ENCODE data around the gene ZC2HC1B. TPM values are rescaled to one million over a fixed set of nuclear protein-coding genes. Genes with fewer than 3 reads are reported as not detected.
"Not testable (repeated sequence)": the region's sequence is repeated elsewhere in the genome, so short reads cannot be mapped to it uniquely, and the experiment has no call there.

ZC2HC1B gene
- total RNA-seq, 1 experiment from 2014 or later: not detected

- ChIA-PET POLR2A (interaction anchor here (0.6 to 1.6 kb wide), 10 partner anchors 15 to 393 kb away, joined by 3 to 7 read pairs (median 4); partner anchors contain the start of genes ADAT2, PEX3, PHACTR2 and SF3B5), CTCF (interaction anchor here (2.0 kb wide), 1 partner anchor 268 kb away, joined by 17 read pairs; no protein-coding TSS in a partner anchor)
- no peaks in the 10 kb centered on the region for H3K27me3 ChIP-seq (replicated peaks; ENCODE audit: control insufficient read depth, insufficient read depth, low read length)
- Mint-ChIP-seq H3K4me1 (ENCODE audit: low read depth, unreplicated experiment) (peaks cover 7% of the 10 kb centered on the region), H3K27me3 (ENCODE audit: insufficient read depth, unreplicated experiment) (no peaks in the 10 kb centered on the region), H3K4me3 (ENCODE audit: unreplicated experiment) (peak overlapping the region; percentile 92), H3K9me3 (ENCODE audit: unreplicated experiment) (no peaks in the 10 kb centered on the region), H3K27ac (ENCODE audit: unreplicated experiment) (peak overlapping the region; percentile 94), H3K36me3 (ENCODE audit: insufficient read depth, unreplicated experiment) (peaks cover 58% of the 10 kb centered on the region)
- H3K9me3 ChIP-seq: no peaks in the 10 kb centered on the region
- no peak for TF ChIP-seq CTCF (IDR thresholded peaks at IDR 0.05; ENCODE audit: insufficient read depth in 1 of 2, low read depth in 1 of 2, low read length in 1 of 2, severe bottlenecking in 1 of 2, unreplicated experiment in 1 of 2)
- DNase-seq: peak in 1 of 2 experiments; percentile 36
- BruUV-seq (replicated peaks): no TSS peak
- H3K4me3 ChIP-seq (ENCODE audit: low read depth, low read length): peak overlapping the region; percentile 78
- H3K36me3 ChIP-seq (ENCODE audit: control insufficient read depth, insufficient read depth, low read length): peaks cover 1% of the 10 kb centered on the region; the same call in 1 of the 2 replicates
- intact Hi-C loops (cut with micrococcal nuclease; ENCODE audit: unreplicated experiment): loop anchor here (1.0 to 5.0 kb wide), 3 partner anchors 98 to 269 kb away; no protein-coding TSS in a partner anchor
- H3K4me1 ChIP-seq: peaks cover 1% of the 10 kb centered on the region; the same call in 1 of the 2 replicates
These were observed 20.6 kb upstream of the ZC2HC1B start for GRCh38 chr6:143843677-143843999.

GRCh38 chr6:143844006-143844405 is 20.3 kb upstream of the ZC2HC1B start:
- BruUV-seq (replicated peaks): no TSS peak
- peaks cover 1% of the 10 kb centered on the region; the same call in 1 of the 2 replicates for H3K36me3 ChIP-seq (ENCODE audit: control insufficient read depth, insufficient read depth, low read length)
- POLR2A ChIA-PET: interaction anchor here (0.5 to 1.6 kb wide), 5 partner anchors 13 to 393 kb away, joined by 3 to 7 read pairs (median 4); partner anchors contain the start of genes ADAT2 and PEX3
- Mint-ChIP-seq H3K4me1 (ENCODE audit: low read depth, unreplicated experiment) (peaks cover 7% of the 10 kb centered on the region), H3K9me3 (ENCODE audit: unreplicated experiment) (no peaks in the 10 kb centered on the region), H3K27me3 (ENCODE audit: insufficient read depth, unreplicated experiment) (no peaks in the 10 kb centered on the region), H3K4me3 (ENCODE audit: unreplicated experiment) (peak overlapping the region; percentile 92), H3K27ac (ENCODE audit: unreplicated experiment) (peak overlapping the region; percentile 94), H3K36me3 (ENCODE audit: insufficient read depth, unreplicated experiment) (peaks cover 62% of the 10 kb centered on the region)
- H3K4me1 ChIP-seq: no peaks in the 10 kb centered on the region; the same call in 1 of the 2 replicates
- H3K4me3 ChIP-seq (ENCODE audit: low read depth, low read length): peak overlapping the region; percentile 78
- CTCF ChIA-PET: interaction anchor here (2.0 kb wide), 1 partner anchor 269 kb away, joined by 17 read pairs; no protein-coding TSS in a partner anchor
- no peak for TF ChIP-seq CTCF (IDR thresholded peaks at IDR 0.05; ENCODE audit: insufficient read depth in 1 of 2, low read depth in 1 of 2, low read length in 1 of 2, severe bottlenecking in 1 of 2, unreplicated experiment in 1 of 2)
- DNase-seq: no peak
- H3K27me3 ChIP-seq (replicated peaks; ENCODE audit: control insufficient read depth, insufficient read depth, low read length): no peaks in the 10 kb centered on the region
- H3K9me3 ChIP-seq: no peaks in the 10 kb centered on the region
- intact Hi-C loops (cut with micrococcal nuclease; ENCODE audit: unreplicated experiment): loop anchor here (5.0 kb wide), 1 partner anchor 172 kb away; no protein-coding TSS in a partner anchor

GRCh38 chr6:143845033-143845432 is 19.2 kb upstream of the ZC2HC1B start:
- Histone ChIP-seq H3K4me3 (ENCODE audit: low read depth, low read length) (no peak overlapping the region), H3K4me1 (no peaks in the 10 kb centered on the region; the same call in 1 of the 2 replicates), H3K36me3 (ENCODE audit: control insufficient read depth, insufficient read depth, low read length) (peaks cover 1% of the 10 kb centered on the region; the same call in 1 of the 2 replicates), H3K9me3 (no peaks in the 10 kb centered on the region), H3K27me3 (replicated peaks; ENCODE audit: control insufficient read depth, insufficient read depth, low read length) (no peaks in the 10 kb centered on the region)
- intact Hi-C loops (cut with micrococcal nuclease; ENCODE audit: unreplicated experiment): no loop called here
- no TSS peak for BruUV-seq (replicated peaks)
- H3K4me3 Mint-ChIP-seq (ENCODE audit: unreplicated experiment): no peak overlapping the region
- peaks cover 7% of the 10 kb centered on the region for H3K4me1 Mint-ChIP-seq (ENCODE audit: low read depth, unreplicated experiment)
- no peak for TF ChIP-seq CTCF (IDR thresholded peaks at IDR 0.05; ENCODE audit: insufficient read depth in 1 of 2, low read depth in 1 of 2, low read length in 1 of 2, severe bottlenecking in 1 of 2, unreplicated experiment in 1 of 2)
- no peak for DNase-seq
- H3K27me3 Mint-ChIP-seq (ENCODE audit: insufficient read depth, unreplicated experiment): no peaks in the 10 kb centered on the region
- H3K9me3 Mint-ChIP-seq (ENCODE audit: unreplicated experiment): no peaks in the 10 kb centered on the region
- POLR2A ChIA-PET: no interaction called here
- H3K36me3 Mint-ChIP-seq (ENCODE audit: insufficient read depth, unreplicated experiment): peaks cover 72% of the 10 kb centered on the region
- CTCF ChIA-PET: no interaction called here
- H3K27ac Mint-ChIP-seq (ENCODE audit: unreplicated experiment): no peak overlapping the region

- POLR2A ChIA-PET; BruUV-seq (replicated peaks); H3K4me1 ChIP-seq; H3K27me3 Mint-ChIP-seq (ENCODE audit: insufficient read depth, unreplicated experiment); H3K9me3 ChIP-seq; H3K27ac Mint-ChIP-seq (ENCODE audit: unreplicated experiment); H3K4me1 Mint-ChIP-seq (ENCODE audit: low read depth, unreplicated experiment); H3K4me3 Mint-ChIP-seq (ENCODE audit: unreplicated experiment); H3K36me3 ChIP-seq (ENCODE audit: control insufficient read depth, insufficient read depth, low read length); H3K4me3 ChIP-seq (ENCODE audit: low read depth, low read length); CTCF ChIA-PET; H3K27me3 ChIP-seq (replicated peaks; ENCODE audit: control insufficient read depth, insufficient read depth, low read length); DNase-seq; intact Hi-C loops (cut with micrococcal nuclease; ENCODE audit: unreplicated experiment): not testable (repeated sequence)
- H3K9me3 Mint-ChIP-seq (ENCODE audit: unreplicated experiment): peaks cover 28% of the 10 kb centered on the region
- peaks cover 97% of the 10 kb centered on the region for H3K36me3 Mint-ChIP-seq (ENCODE audit: insufficient read depth, unreplicated experiment)
These were observed 12.6 kb upstream of the ZC2HC1B start for GRCh38 chr6:143851706-143852105.

- H3K27me3 ChIP-seq (replicated peaks; ENCODE audit: control insufficient read depth, insufficient read depth, low read length); H3K4me1 Mint-ChIP-seq (ENCODE audit: low read depth, unreplicated experiment); CTCF ChIA-PET; H3K4me3 Mint-ChIP-seq (ENCODE audit: unreplicated experiment); H3K4me1 ChIP-seq; H3K27me3 Mint-ChIP-seq (ENCODE audit: insufficient read depth, unreplicated experiment); H3K9me3 ChIP-seq; POLR2A ChIA-PET; H3K36me3 ChIP-seq (ENCODE audit: control insufficient read depth, insufficient read depth, low read length); H3K4me3 ChIP-seq (ENCODE audit: low read depth, low read length); BruUV-seq (replicated peaks); H3K27ac Mint-ChIP-seq (ENCODE audit: unreplicated experiment); intact Hi-C loops (cut with micrococcal nuclease; ENCODE audit: unreplicated experiment); DNase-seq: not testable (repeated sequence)
- H3K9me3 Mint-ChIP-seq (ENCODE audit: unreplicated experiment): peaks cover 28% of the 10 kb centered on the region
- H3K36me3 Mint-ChIP-seq (ENCODE audit: insufficient read depth, unreplicated experiment): peaks cover 90% of the 10 kb centered on the region
These were observed 9.2 kb upstream of the ZC2HC1B start for GRCh38 chr6:143855057-143855456.

Data from Caco-2 (cell line).